ENCODE measurements around the gene ACOX3. TPM values are rescaled to one million over a fixed set of nuclear protein-coding genes. Genes with fewer than 3 reads are reported as not detected.

The ACOX3 gene
- total RNA-seq, 1 experiment from 2014 or later: 21.0 TPM

DNA sequence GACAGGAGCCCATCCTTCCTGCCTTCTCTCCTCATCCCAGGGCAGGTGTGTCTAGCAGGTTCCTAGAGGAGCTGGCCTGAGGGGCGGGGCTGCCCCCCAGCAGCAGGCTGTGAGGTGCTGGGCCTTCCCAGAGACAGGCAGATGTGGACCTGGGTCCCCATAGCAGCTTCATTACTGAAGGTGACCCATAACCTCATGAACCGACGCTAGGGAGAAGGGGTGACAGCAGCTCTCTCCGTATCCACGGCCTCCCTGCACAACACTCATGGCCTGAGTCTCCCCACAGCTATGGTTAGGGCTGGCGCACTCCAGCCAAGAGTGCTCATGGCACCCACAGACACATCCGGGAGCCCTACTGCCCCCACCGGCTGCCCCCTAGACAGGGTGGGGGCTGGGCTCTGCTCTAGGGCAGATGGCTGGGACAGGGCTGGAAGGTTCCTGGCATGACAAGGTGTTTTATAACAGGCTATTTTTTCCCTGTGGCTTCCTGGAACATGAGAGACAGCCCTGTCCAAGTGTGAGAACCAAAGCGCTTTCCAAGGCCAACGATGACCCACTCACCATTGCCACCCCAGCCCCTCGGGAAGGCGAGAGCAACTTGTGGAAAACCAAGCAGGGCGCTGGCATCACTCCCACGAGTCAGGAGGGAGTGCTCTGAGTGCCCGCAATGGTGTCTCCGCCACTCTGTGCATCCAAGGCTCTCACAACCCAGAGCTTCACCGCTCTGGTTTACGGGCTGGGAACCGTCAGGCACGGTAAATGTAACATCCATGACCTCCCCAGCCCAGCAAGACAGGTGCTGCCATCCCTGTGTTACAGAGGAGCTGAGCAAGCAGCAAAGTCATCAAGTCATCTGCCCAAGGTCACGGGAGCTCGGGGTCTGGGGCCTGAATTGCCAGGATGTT is 59.8 kb downstream of the ACOX3 start:
- CTCF ChIA-PET: no interaction called here
- Histone ChIP-seq H3K9me2 (ENCODE audit: insufficient read depth) (no peaks in the 10 kb centered on the region), H3K27me3 (ENCODE audit: insufficient read depth, low read depth) (no peaks in the 10 kb centered on the region), H3K9me3 (ENCODE audit: insufficient read depth, low read depth) (no peaks in the 10 kb centered on the region), H3K4me2 (no peak overlapping the region), H3K4me1 (replicated peaks; ENCODE audit: insufficient read depth) (no peaks in the 10 kb centered on the region), H3K27ac (no peak overlapping the region), H3K79me2 (ENCODE audit: low read depth) (no peaks in the 10 kb centered on the region), H3F3A (ENCODE audit: insufficient read depth, low read depth) (no peaks in the 10 kb centered on the region), H3K4me3 (no peak overlapping the region), H3K36me3 (ENCODE audit: low read depth) (no peaks in the 10 kb centered on the region), H4K20me1 (ENCODE audit: insufficient read depth) (no peaks in the 10 kb centered on the region), H2AFZ (no peak overlapping the region)
- intact Hi-C loops (cut with micrococcal nuclease; ENCODE audit: unreplicated experiment): no loop called here
- no peak for DNase-seq
- no peak for TF ChIP-seq EZH2 (IDR thresholded peaks at IDR 0.05; ENCODE audit: low read depth)
- TF ChIP-seq, protein P1, sequence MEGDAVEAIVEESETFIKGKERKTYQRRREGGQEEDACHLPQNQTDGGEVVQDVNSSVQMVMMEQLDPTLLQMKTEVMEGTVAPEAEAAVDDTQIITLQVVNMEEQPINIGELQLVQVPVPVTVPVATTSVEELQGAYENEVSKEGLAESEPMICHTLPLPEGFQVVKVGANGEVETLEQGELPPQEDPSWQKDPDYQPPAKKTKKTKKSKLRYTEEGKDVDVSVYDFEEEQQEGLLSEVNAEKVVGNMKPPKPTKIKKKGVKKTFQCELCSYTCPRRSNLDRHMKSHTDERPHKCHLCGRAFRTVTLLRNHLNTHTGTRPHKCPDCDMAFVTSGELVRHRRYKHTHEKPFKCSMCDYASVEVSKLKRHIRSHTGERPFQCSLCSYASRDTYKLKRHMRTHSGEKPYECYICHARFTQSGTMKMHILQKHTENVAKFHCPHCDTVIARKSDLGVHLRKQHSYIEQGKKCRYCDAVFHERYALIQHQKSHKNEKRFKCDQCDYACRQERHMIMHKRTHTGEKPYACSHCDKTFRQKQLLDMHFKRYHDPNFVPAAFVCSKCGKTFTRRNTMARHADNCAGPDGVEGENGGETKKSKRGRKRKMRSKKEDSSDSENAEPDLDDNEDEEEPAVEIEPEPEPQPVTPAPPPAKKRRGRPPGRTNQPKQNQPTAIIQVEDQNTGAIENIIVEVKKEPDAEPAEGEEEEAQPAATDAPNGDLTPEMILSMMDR (conservative IDR thresholded peaks at IDR 0.05): no peak
- BruUV-seq (replicated peaks): no TSS peak
- POLR2A ChIA-PET (ENCODE audit: unreplicated experiment): no interaction called here

DNA sequence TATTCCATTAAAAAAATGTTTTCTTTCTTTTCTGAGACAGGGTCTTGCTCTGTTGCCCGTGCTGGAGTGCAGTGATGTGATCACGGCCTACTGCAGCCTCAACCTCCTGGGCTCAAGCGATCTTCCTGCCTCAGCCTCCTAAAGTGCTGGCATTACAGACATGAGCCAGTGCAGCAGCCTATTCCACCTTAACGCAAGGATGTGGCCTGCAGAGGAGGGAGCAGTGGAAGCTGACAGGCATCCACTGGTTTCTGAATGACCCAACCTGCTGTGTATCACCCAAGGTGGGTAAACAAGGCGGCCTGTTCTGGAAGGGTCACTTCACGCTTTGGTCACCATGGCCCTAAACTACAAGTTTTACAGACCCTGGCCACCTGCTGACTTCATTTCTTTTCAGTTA is 60.8 kb downstream of the ACOX3 start:
- no peak overlapping the region for H3K4me3 ChIP-seq
- ChIA-PET CTCF (no interaction called here), POLR2A (ENCODE audit: unreplicated experiment) (no interaction called here)
- H3F3A ChIP-seq (ENCODE audit: insufficient read depth, low read depth): no peaks in the 10 kb centered on the region
- H3K4me1 ChIP-seq (replicated peaks; ENCODE audit: insufficient read depth): no peaks in the 10 kb centered on the region
- H3K36me3 ChIP-seq (ENCODE audit: low read depth): no peaks in the 10 kb centered on the region
- no peak overlapping the region for H3K4me2 ChIP-seq
- no peaks in the 10 kb centered on the region for H3K27me3 ChIP-seq (ENCODE audit: insufficient read depth, low read depth)
- H3K9me3 ChIP-seq (ENCODE audit: insufficient read depth, low read depth): no peaks in the 10 kb centered on the region
- BruUV-seq (replicated peaks): no TSS peak
- intact Hi-C loops (cut with micrococcal nuclease; ENCODE audit: unreplicated experiment): no loop called here
- H3K9me2 ChIP-seq (ENCODE audit: insufficient read depth): no peaks in the 10 kb centered on the region
- no peak overlapping the region for H3K27ac ChIP-seq
- H2AFZ ChIP-seq: no peak overlapping the region
- no peaks in the 10 kb centered on the region for H4K20me1 ChIP-seq (ENCODE audit: insufficient read depth)
- TF ChIP-seq EZH2 (IDR thresholded peaks at IDR 0.05; ENCODE audit: low read depth): no peak
- TF ChIP-seq, protein P1 (conservative IDR thresholded peaks at IDR 0.05): no peak
- H3K79me2 ChIP-seq (ENCODE audit: low read depth): no peaks in the 10 kb centered on the region
- DNase-seq: no peak

DNA sequence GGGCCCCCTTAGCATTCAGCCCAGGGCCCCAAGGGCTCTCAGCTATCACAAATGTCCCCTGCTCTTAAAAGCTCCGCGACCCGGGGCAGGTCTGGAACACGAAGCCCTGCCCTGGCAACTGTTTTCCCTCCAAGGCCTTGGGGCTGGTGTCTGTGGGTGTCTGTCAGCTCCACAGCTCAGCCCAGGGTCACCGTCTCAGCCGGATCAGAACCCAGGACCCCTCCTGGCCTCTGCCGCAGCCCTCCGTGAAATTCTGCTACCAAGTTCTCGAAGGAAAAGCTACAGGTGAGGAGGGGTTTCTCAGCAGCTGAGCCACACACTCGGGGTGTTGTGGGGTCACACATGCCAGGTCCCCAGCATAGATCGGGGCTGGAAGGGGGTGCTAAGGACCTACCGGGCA is 61.2 kb downstream of the ACOX3 start:
- Histone ChIP-seq H3K27me3 (ENCODE audit: insufficient read depth, low read depth) (no peaks in the 10 kb centered on the region), H2AFZ (no peak overlapping the region), H3K9me2 (ENCODE audit: insufficient read depth) (no peaks in the 10 kb centered on the region), H3K27ac (no peak overlapping the region), H3K9me3 (ENCODE audit: insufficient read depth, low read depth) (no peaks in the 10 kb centered on the region), H3K4me2 (no peak overlapping the region), H4K20me1 (ENCODE audit: insufficient read depth) (no peaks in the 10 kb centered on the region), H3K4me3 (no peak overlapping the region), H3K79me2 (ENCODE audit: low read depth) (no peaks in the 10 kb centered on the region), H3K36me3 (ENCODE audit: low read depth) (no peaks in the 10 kb centered on the region), H3F3A (ENCODE audit: insufficient read depth, low read depth) (no peaks in the 10 kb centered on the region), H3K4me1 (replicated peaks; ENCODE audit: insufficient read depth) (no peaks in the 10 kb centered on the region)
- TF ChIP-seq EZH2 (IDR thresholded peaks at IDR 0.05; ENCODE audit: low read depth): no peak
- TF ChIP-seq, protein P1 (conservative IDR thresholded peaks at IDR 0.05): no peak
- ChIA-PET POLR2A (ENCODE audit: unreplicated experiment) (no interaction called here), CTCF (no interaction called here)
- no peak for DNase-seq
- intact Hi-C loops (cut with micrococcal nuclease; ENCODE audit: unreplicated experiment): no loop called here
- no TSS peak for BruUV-seq (replicated peaks)
